SK-N-SH treated with all-trans-retinoic acid at 6 μM for 48 hours (cell line): ENCODE results near the gene LINC00237.

ENCODE experiments used
- ATAC-seq: fragments of 200-7000 bp; cut with Tn5 transposase; 3 replicates; pipeline ENCODE4 v1.9.1; 2020; ENCODE audit warnings: mild to moderate bottlenecking, moderate library complexity
- ARNTL ChIP-seq: fragments of 450-650 bp; formaldehyde crosslinking; IDR thresholded peaks from 2 replicates; pipeline ENCODE4 v1.5.0; 2020; ENCODE audit warnings: low read depth, mild to moderate bottlenecking, moderate library complexity, borderline replicate concordance
- BACH2 ChIP-seq: fragments of 250-450 bp; sonication (Bioruptor Pico); IDR thresholded peaks from 2 replicates; pipeline ENCODE4 v1.9.0; 2021; ENCODE audit warnings: mild to moderate bottlenecking, borderline replicate concordance
- CSDC2 ChIP-seq: fragments of 250-450 bp; sonication (Bioruptor Pico); IDR thresholded peaks from 2 replicates; pipeline ENCODE4 v1.5.0; 2020; ENCODE audit warnings: mild to moderate bottlenecking, moderate library complexity
- ESRRG ChIP-seq: fragments of 250-450 bp; sonication (Bioruptor Pico); IDR thresholded peaks from 2 replicates; pipeline ENCODE4 v1.6.1; 2021; ENCODE audit warnings: mild to moderate bottlenecking
- GLIS3 ChIP-seq: fragments of 250-450 bp; sonication (Bioruptor Pico); IDR thresholded peaks from 2 replicates; pipeline ENCODE4 v1.5.0; 2020; ENCODE audit warnings: mild to moderate bottlenecking, moderate library complexity
- ISL1 ChIP-seq: fragments of 250-450 bp; sonication (Bioruptor Pico); IDR thresholded peaks from 2 replicates; pipeline ENCODE4 v2.1.2; 2022; ENCODE audit warnings: mild to moderate bottlenecking, moderate library complexity
- OSR1 ChIP-seq: fragments of 250-450 bp; sonication (Bioruptor Pico); IDR thresholded peaks from 2 replicates; pipeline ENCODE4 v1.8.0; 2022; ENCODE audit warnings: moderate library complexity, mild to moderate bottlenecking, inconsistent platforms
- PPARA ChIP-seq: fragments of 250-450 bp; sonication (Bioruptor Pico); IDR thresholded peaks from 2 replicates; pipeline ENCODE4 v1.5.0; 2020; ENCODE audit warnings: mild to moderate bottlenecking, borderline replicate concordance
- RARB ChIP-seq: fragments of 250-450 bp; sonication (Bioruptor Pico); IDR thresholded peaks from 2 replicates; pipeline ENCODE4 v1.8.0; 2021; ENCODE audit warnings: mild to moderate bottlenecking, moderate library complexity
- SNAI2 ChIP-seq: fragments of 250-450 bp; sonication (Bioruptor Pico); IDR thresholded peaks from 2 replicates; pipeline ENCODE4 v1.5.0; 2020; ENCODE audit warnings: mild to moderate bottlenecking, moderate library complexity
- TCF4 ChIP-seq: fragments of 250-450 bp; sonication (Bioruptor Pico); IDR thresholded peaks from 2 replicates; pipeline ENCODE4 v1.8.0; 2021; ENCODE audit warnings: mild to moderate bottlenecking, moderate library complexity, borderline replicate concordance
- TOX ChIP-seq: fragments of 250-450 bp; sonication (Bioruptor Pico); IDR thresholded peaks from 2 replicates; pipeline ENCODE4 v1.8.0; 2021; ENCODE audit warnings: mild to moderate bottlenecking, moderate library complexity, borderline replicate concordance
- ZC3H10 ChIP-seq: fragments of 250-450 bp; sonication (Bioruptor Pico); IDR thresholded peaks from 2 replicates; pipeline ENCODE4 v1.5.1; 2021; ENCODE audit warnings: mild to moderate bottlenecking, moderate library complexity
- ZFP3 ChIP-seq: fragments of 250-450 bp; sonication (Bioruptor Pico); IDR thresholded peaks from 2 replicates; pipeline ENCODE4 v1.5.0; 2020; ENCODE audit warnings: mild to moderate bottlenecking, moderate library complexity
- ZFP30 ChIP-seq: fragments of 450-650 bp; formaldehyde crosslinking; IDR thresholded peaks from 2 replicates; pipeline ENCODE4 v1.5.0; 2022; ENCODE audit warnings: mild to moderate bottlenecking, moderate library complexity
- ZNF565 ChIP-seq: fragments of 450-650 bp; formaldehyde crosslinking; conservative IDR thresholded peaks from 2 replicates; pipeline ENCODE4 v1.5.0; 2020; ENCODE audit warnings: low read depth, mild to moderate bottlenecking, moderate library complexity
- ZNF70 ChIP-seq: fragments of 450-650 bp; formaldehyde crosslinking; IDR thresholded peaks from 2 replicates; pipeline ENCODE4 v1.5.0; 2020; ENCODE audit warnings: mild to moderate bottlenecking, moderate library complexity
- ZNF8 ChIP-seq: fragments of 450-650 bp; formaldehyde crosslinking; IDR thresholded peaks from 2 replicates; pipeline ENCODE4 v1.5.0; 2020; ENCODE audit warnings: mild to moderate bottlenecking, moderate library complexity
- TF ChIP-seq, protein P1 (sequence below): fragments of 250-450 bp; sonication (Bioruptor Pico); IDR thresholded peaks from 2 replicates; pipeline ENCODE4 v1.5.0; 2020; ENCODE audit warnings: mild to moderate bottlenecking, moderate library complexity
- TF ChIP-seq, protein P2 (sequence below): fragments of 250-450 bp; sonication (Bioruptor Pico); IDR thresholded peaks from 2 replicates; pipeline ENCODE4 v1.5.1; 2021; ENCODE audit warnings: mild to moderate bottlenecking, moderate library complexity
- TF ChIP-seq, protein P3 (sequence below): fragments of 250-450 bp; sonication (Bioruptor Pico); IDR thresholded peaks from 2 replicates; pipeline ENCODE4 v1.8.0; 2020; ENCODE audit warnings: mild to moderate bottlenecking, moderate library complexity, borderline replicate concordance
- TF ChIP-seq, protein P4 (sequence below): fragments of 250-450 bp; sonication (Bioruptor Pico); IDR thresholded peaks from 2 replicates; pipeline ENCODE4 v1.8.0; 2021; ENCODE audit warnings: low read depth, mild to moderate bottlenecking, moderate library complexity, borderline replicate concordance

Gene LINC00237

DNA sequence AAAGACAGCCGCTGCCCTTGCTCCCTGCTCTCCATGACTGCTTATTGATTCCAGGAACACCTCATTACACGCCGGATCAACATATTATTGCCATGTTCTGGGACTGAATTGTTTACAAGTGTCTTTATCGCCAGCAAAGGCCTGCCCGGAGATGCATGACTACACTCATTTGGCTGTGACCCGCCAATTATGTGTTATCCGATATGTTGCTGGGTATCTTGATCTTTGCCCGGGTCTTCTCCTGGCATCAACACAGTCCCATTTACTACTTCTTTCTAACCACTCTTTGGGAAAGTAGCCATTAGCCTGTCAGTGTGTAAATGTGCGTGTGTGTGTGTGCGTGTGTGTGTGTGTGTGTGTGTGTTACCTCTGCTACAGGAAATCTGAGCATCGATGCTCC, 15.4 kb downstream of the LINC00237 start (continued):
- TF ChIP-seq, protein P1, sequence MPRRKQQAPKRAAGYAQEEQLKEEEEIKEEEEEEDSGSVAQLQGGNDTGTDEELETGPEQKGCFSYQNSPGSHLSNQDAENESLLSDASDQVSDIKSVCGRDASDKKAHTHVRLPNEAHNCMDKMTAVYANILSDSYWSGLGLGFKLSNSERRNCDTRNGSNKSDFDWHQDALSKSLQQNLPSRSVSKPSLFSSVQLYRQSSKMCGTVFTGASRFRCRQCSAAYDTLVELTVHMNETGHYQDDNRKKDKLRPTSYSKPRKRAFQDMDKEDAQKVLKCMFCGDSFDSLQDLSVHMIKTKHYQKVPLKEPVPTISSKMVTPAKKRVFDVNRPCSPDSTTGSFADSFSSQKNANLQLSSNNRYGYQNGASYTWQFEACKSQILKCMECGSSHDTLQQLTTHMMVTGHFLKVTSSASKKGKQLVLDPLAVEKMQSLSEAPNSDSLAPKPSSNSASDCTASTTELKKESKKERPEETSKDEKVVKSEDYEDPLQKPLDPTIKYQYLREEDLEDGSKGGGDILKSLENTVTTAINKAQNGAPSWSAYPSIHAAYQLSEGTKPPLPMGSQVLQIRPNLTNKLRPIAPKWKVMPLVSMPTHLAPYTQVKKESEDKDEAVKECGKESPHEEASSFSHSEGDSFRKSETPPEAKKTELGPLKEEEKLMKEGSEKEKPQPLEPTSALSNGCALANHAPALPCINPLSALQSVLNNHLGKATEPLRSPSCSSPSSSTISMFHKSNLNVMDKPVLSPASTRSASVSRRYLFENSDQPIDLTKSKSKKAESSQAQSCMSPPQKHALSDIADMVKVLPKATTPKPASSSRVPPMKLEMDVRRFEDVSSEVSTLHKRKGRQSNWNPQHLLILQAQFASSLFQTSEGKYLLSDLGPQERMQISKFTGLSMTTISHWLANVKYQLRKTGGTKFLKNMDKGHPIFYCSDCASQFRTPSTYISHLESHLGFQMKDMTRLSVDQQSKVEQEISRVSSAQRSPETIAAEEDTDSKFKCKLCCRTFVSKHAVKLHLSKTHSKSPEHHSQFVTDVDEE (CRISPR knock-in tag) = no peak
- TF ChIP-seq TOX (CRISPR knock-in tag) (no peak), CSDC2 (CRISPR knock-in tag) (no peak)

DNA sequence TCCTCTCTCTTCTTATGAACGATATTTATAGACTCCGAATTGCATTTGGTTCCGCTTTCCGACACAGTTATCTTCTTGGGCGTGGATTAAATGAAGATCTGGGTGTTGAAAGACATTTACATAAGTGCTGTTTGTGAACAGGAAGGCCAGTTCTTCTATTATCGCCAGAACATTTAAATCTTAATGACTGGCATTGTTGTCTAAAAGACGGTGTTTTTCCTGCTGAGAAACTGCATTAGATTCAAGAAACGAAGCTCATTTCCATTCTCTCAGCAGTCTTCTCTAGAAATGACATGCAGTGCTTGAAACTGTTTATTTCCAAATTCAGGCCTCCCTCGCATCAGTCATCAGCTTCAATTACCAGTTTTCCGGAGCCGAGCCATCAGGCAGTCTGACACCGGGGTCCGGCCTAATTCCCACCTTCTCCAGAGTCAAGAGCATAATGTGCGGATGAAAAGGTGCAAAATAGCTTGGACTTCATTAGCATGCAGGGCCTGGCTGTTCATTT, 16.0 kb downstream of the LINC00237 start:
- no peak for ATAC-seq
- TF ChIP-seq, protein P2, sequence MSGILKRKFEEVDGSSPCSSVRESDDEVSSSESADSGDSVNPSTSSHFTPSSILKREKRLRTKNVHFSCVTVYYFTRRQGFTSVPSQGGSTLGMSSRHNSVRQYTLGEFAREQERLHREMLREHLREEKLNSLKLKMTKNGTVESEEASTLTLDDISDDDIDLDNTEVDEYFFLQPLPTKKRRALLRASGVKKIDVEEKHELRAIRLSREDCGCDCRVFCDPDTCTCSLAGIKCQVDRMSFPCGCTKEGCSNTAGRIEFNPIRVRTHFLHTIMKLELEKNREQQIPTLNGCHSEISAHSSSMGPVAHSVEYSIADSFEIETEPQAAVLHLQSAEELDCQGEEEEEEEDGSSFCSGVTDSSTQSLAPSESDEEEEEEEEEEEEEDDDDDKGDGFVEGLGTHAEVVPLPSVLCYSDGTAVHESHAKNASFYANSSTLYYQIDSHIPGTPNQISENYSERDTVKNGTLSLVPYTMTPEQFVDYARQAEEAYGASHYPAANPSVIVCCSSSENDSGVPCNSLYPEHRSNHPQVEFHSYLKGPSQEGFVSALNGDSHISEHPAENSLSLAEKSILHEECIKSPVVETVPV (CRISPR knock-in tag) = no peak
- TF ChIP-seq ZNF70 (CRISPR knock-in tag) = no peak
- no peak for TF ChIP-seq GLIS3 (CRISPR knock-in tag)
- TF ChIP-seq ESRRG (CRISPR knock-in tag) = no peak
- TF ChIP-seq SNAI2 (CRISPR knock-in tag) = no peak
- no peak for TF ChIP-seq ZNF8
- no peak for TF ChIP-seq ZFP3 (CRISPR knock-in tag)
- TF ChIP-seq, protein P3, sequence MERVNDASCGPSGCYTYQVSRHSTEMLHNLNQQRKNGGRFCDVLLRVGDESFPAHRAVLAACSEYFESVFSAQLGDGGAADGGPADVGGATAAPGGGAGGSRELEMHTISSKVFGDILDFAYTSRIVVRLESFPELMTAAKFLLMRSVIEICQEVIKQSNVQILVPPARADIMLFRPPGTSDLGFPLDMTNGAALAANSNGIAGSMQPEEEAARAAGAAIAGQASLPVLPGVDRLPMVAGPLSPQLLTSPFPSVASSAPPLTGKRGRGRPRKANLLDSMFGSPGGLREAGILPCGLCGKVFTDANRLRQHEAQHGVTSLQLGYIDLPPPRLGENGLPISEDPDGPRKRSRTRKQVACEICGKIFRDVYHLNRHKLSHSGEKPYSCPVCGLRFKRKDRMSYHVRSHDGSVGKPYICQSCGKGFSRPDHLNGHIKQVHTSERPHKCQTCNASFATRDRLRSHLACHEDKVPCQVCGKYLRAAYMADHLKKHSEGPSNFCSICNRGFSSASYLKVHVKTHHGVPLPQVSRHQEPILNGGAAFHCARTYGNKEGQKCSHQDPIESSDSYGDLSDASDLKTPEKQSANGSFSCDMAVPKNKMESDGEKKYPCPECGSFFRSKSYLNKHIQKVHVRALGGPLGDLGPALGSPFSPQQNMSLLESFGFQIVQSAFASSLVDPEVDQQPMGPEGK (CRISPR knock-in tag) = no peak
- TF ChIP-seq ARNTL (CRISPR knock-in tag) = no peak
- TF ChIP-seq, protein P1 (CRISPR knock-in tag) = no peak
- TF ChIP-seq ZNF565 (CRISPR knock-in tag) = no peak
- TF ChIP-seq OSR1 (CRISPR knock-in tag) = no peak
- TF ChIP-seq ZC3H10 (CRISPR knock-in tag) = no peak
- no peak for TF ChIP-seq TCF4 (CRISPR knock-in tag)
- TF ChIP-seq, protein P4, sequence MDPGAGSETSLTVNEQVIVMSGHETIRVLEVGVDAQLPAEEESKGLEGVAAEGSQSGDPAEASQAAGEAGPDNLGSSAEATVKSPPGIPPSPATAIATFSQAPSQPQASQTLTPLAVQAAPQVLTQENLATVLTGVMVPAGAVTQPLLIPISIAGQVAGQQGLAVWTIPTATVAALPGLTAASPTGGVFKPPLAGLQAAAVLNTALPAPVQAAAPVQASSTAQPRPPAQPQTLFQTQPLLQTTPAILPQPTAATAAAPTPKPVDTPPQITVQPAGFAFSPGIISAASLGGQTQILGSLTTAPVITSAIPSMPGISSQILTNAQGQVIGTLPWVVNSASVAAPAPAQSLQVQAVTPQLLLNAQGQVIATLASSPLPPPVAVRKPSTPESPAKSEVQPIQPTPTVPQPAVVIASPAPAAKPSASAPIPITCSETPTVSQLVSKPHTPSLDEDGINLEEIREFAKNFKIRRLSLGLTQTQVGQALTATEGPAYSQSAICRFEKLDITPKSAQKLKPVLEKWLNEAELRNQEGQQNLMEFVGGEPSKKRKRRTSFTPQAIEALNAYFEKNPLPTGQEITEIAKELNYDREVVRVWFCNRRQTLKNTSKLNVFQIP (CRISPR knock-in tag) = no peak
- no peak for TF ChIP-seq PPARA
- TF ChIP-seq RARB (CRISPR knock-in tag) = no peak

DNA sequence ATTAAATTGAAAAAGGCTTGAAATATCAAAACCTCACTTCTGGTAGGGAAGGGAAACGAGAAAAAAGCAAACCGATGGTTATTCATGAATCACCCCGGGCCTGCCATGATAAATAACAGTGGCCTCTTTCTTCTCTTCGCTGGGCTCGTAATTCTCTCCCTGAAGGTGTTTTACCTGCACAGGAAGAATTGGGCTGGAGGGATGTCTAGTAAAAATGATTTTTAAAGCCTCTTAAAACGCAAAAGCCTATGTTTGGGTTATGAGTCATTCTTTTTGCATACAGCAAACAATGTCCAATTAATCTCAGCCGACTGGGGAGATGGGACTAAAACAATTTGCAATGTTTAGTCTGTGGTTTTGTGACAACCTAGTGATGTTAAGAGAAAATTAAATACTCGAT, 16.8 kb downstream of the LINC00237 start:
- ATAC-seq = no peak
- TF ChIP-seq TOX (CRISPR knock-in tag) = no peak
- TF ChIP-seq, protein P2 (CRISPR knock-in tag) = no peak
- no peak for TF ChIP-seq ZC3H10 (CRISPR knock-in tag)
- no peak for TF ChIP-seq ZFP30 (CRISPR knock-in tag)
- no peak for TF ChIP-seq ZNF70 (CRISPR knock-in tag)
- TF ChIP-seq, protein P4 (CRISPR knock-in tag) = no peak
- no peak for TF ChIP-seq ZNF8
- no peak for TF ChIP-seq ARNTL (CRISPR knock-in tag)
- no peak for TF ChIP-seq BACH2 (CRISPR knock-in tag)
- TF ChIP-seq, protein P3 (CRISPR knock-in tag) = no peak
- no peak for TF ChIP-seq SNAI2 (CRISPR knock-in tag)
- TF ChIP-seq ISL1 = no peak
